Subcutaneous abdominal adipose tissue (tissue), 5 donors: ENCODE data around the gene CNTNAP2.

Experiments used
- H3K27ac ChIP-seq: one replicate; pipeline ENCODE4 v1.7.0; 2013; ENCODE audit warnings: low read depth, mild to moderate bottlenecking, inconsistent platforms, low read length, moderate library complexity
- H3K27me3 ChIP-seq, 5 donors: one replicate each; pipeline ENCODE4 v1.7.0; 2013; ENCODE audit warnings: low read length in 5 of 5, inconsistent platforms in 1 of 5; ENCODE audit not compliant: control insufficient read depth in 5 of 5, insufficient read depth in 4 of 5
- H3K36me3 ChIP-seq, 5 donors: one replicate each; pipeline ENCODE4 v1.7.0; 2013; ENCODE audit warnings: low read length in 5 of 5; ENCODE audit not compliant: control insufficient read depth in 5 of 5, insufficient read depth in 5 of 5
- H3K4me1 ChIP-seq, 5 donors: one replicate each; pipeline ENCODE4 v1.7.0; 2013; ENCODE audit warnings: low read length in 5 of 5, mild to moderate bottlenecking in 3 of 5, moderate library complexity in 1 of 5; ENCODE audit not compliant: control insufficient read depth in 5 of 5, insufficient read depth in 5 of 5
- H3K4me3 ChIP-seq, 5 donors: one replicate each; pipeline ENCODE4 v1.7.0; 2013; ENCODE audit warnings: low read length in 5 of 5, low read depth in 1 of 5
- H3K9ac ChIP-seq, 5 donors: one replicate each; pipeline ENCODE4 v1.7.0; 2013; ENCODE audit warnings: low read length in 5 of 5, mild to moderate bottlenecking in 4 of 5, moderate library complexity in 3 of 5
- H3K9me3 ChIP-seq, 5 donors: one replicate each; pipeline ENCODE4 v1.7.0; 2013; ENCODE audit warnings: low read length in 5 of 5; ENCODE audit not compliant: control insufficient read depth in 5 of 5
- donor health status: healthy.
- donor health status: healthy.
- donor health status: healthy.
- donor health status: healthy.
- donor health status: healthy.

CNTNAP2 gene

GRCh38 chr7:147015999-147016398, 899.4 kb downstream of the CNTNAP2 start:
- Histone ChIP-seq H3K27ac (no peak overlapping the region), H3K4me1 (no peaks in the 10 kb centered on the region), H3K9ac (no peak overlapping the region)

DNA sequence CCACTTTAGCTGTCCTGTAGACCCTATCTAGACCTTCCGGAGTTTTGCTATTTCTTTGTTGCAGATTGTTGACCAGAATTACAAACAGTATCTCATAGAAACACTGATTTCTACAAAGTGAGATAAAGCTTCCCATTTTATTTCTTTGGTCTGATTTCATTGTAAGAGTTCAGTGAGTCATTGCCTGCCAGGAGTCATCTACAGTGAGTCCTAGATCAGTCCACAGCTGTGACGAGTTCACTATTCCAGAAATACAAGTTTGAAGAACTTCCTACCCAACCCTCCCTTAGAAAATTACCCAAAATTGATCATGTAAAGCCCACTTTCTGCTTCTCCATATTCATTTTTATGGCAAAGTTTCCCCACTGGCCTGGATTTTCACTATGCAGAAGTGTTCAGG, 905.5 kb downstream of the CNTNAP2 start:
- Histone ChIP-seq H3K36me3 (no peaks in the 10 kb centered on the region), H3K9ac (no peak overlapping the region), H3K9me3 (no peaks in the 10 kb centered on the region), H3K27ac (no peak overlapping the region), H3K4me1 (no peaks in the 10 kb centered on the region), H3K4me3 (no peak overlapping the region), H3K27me3 (no peaks in the 10 kb centered on the region)

More at GRCh38 chr7:147015999-147016398, 899.4 kb downstream of the CNTNAP2 start:
- H3K27me3 ChIP-seq = no peaks in the 10 kb centered on the region
- H3K9me3 ChIP-seq = no peaks in the 10 kb centered on the region
- H3K36me3 ChIP-seq = no peaks in the 10 kb centered on the region
- no peak overlapping the region for H3K4me3 ChIP-seq

- H3K27me3 ChIP-seq = no peaks in the 10 kb centered on the region
- no peaks in the 10 kb centered on the region for H3K9me3 ChIP-seq
- H3K4me3 ChIP-seq = no peak overlapping the region
- no peaks in the 10 kb centered on the region for H3K36me3 ChIP-seq
- no peak overlapping the region for H3K27ac ChIP-seq
- H3K9ac ChIP-seq = no peak overlapping the region
- H3K4me1 ChIP-seq = no peaks in the 10 kb centered on the region
Measured at GRCh38 chr7:147023440-147023839, 906.8 kb downstream of the CNTNAP2 start.

- Histone ChIP-seq H3K9ac (no peak overlapping the region), H3K4me1 (no peaks in the 10 kb centered on the region), H3K27ac (no peak overlapping the region), H3K27me3 (no peaks in the 10 kb centered on the region), H3K9me3 (no peaks in the 10 kb centered on the region), H3K4me3 (no peak overlapping the region), H3K36me3 (no peaks in the 10 kb centered on the region)
Measured at GRCh38 chr7:147029953-147030352, 913.4 kb downstream of the CNTNAP2 start.

DNA sequence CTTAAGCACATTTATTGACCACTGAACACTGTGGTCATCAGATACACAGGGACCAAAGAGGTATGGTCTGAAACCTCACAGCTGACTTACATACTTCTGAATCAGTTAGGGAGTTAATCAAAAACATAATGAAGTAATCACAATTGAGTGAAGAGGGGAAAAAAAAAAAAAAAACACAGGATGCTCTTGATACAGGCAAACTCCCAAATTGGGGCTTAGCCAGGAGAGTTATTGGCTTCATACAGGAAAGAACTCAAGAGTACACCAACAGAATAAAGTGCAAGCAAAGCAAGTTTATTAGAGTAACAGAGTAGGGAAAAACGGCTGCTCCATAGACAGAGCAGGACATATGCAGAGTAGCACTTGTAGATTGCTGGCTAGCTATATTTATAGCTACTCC, 917.0 kb downstream of the CNTNAP2 start:
- H3K9me3 ChIP-seq = no peaks in the 10 kb centered on the region
- no peaks in the 10 kb centered on the region for H3K4me1 ChIP-seq
- no peak overlapping the region for H3K4me3 ChIP-seq
- no peaks in the 10 kb centered on the region for H3K36me3 ChIP-seq
- no peak overlapping the region for H3K27ac ChIP-seq
- H3K27me3 ChIP-seq = no peaks in the 10 kb centered on the region
- H3K9ac ChIP-seq = no peak overlapping the region

GRCh38 chr7:147041438-147041837, 924.8 kb downstream of the CNTNAP2 start:
- Histone ChIP-seq H3K9me3 (peaks cover 0 to 5% (median 0%) of the 10 kb centered on the region in 5 donors), H3K4me3 (no peak overlapping the region), H3K27me3 (no peaks in the 10 kb centered on the region), H3K36me3 (no peaks in the 10 kb centered on the region), H3K4me1 (no peaks in the 10 kb centered on the region), H3K9ac (no peak overlapping the region), H3K27ac (no peak overlapping the region)

- Histone ChIP-seq H3K27me3 (no peaks in the 10 kb centered on the region), H3K4me1 (no peaks in the 10 kb centered on the region), H3K4me3 (no peak overlapping the region), H3K9me3 (no peaks in the 10 kb centered on the region), H3K9ac (no peak overlapping the region), H3K27ac (no peak overlapping the region), H3K36me3 (no peaks in the 10 kb centered on the region)
Measured at GRCh38 chr7:147044941-147045340, 928.3 kb downstream of the CNTNAP2 start.

- Histone ChIP-seq H3K36me3 (no peaks in the 10 kb centered on the region), H3K9ac (no peak overlapping the region), H3K4me3 (no peak overlapping the region), H3K27me3 (no peaks in the 10 kb centered on the region), H3K9me3 (no peaks in the 10 kb centered on the region), H3K4me1 (no peaks in the 10 kb centered on the region), H3K27ac (no peak overlapping the region)
Measured at GRCh38 chr7:147047696-147048095, 931.1 kb downstream of the CNTNAP2 start.

DNA sequence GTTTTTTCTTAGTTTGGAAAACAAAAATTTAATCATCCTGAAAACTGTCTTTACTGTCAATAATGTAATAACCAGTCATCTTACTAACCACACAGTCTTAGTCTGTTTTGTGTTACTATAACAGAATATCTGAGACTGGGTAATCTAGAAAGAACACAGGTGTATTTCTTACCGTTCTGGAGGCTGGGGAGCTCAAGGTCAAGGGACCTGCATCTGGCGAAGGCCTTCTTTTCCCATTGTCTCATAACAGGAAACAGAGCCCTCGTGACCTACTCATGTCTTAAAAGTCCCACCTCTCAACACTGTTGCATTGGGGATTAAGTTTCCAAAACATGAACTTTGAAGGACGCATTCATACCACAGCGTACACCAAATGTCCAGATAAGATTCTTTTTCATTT, 932.3 kb downstream of the CNTNAP2 start:
- Histone ChIP-seq H3K4me1 (no peaks in the 10 kb centered on the region), H3K36me3 (no peaks in the 10 kb centered on the region), H3K9me3 (no peaks in the 10 kb centered on the region), H3K9ac (no peak overlapping the region), H3K4me3 (no peak overlapping the region), H3K27me3 (no peaks in the 10 kb centered on the region), H3K27ac (no peak overlapping the region)

DNA sequence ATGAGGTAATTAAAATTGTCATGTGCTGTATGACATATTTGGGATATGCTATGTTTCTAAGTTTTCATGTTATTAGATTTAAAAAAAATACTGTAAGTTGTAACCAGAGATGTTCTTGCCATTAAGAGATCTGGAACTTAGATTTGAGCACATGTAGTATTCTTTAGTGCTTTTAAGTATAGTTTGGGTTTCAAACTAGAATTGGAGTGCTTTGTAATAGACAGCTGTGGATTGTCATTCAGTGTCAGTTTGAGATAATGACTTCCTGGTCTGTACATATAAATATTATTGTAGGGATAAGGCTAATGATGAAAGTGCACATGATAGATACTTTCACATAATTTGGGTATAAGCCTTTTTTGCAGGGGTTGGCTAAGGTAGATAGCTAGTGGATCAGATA, 936.2 kb downstream of the CNTNAP2 start:
- Histone ChIP-seq H3K9me3 (no peaks in the 10 kb centered on the region), H3K9ac (no peak overlapping the region), H3K4me1 (no peaks in the 10 kb centered on the region), H3K4me3 (no peak overlapping the region), H3K36me3 (no peaks in the 10 kb centered on the region), H3K27me3 (no peaks in the 10 kb centered on the region), H3K27ac (no peak overlapping the region)

- H3K9me3 ChIP-seq = no peaks in the 10 kb centered on the region
- H3K4me1 ChIP-seq = no peaks in the 10 kb centered on the region
- no peaks in the 10 kb centered on the region for H3K36me3 ChIP-seq
- no peak overlapping the region for H3K4me3 ChIP-seq
- H3K27me3 ChIP-seq = no peaks in the 10 kb centered on the region
- no peak overlapping the region for H3K27ac ChIP-seq
- H3K9ac ChIP-seq = no peak overlapping the region
Measured at GRCh38 chr7:147053746-147054145, 937.1 kb downstream of the CNTNAP2 start.
